ENCODE data around the gene PPP1R13L. TPM values are rescaled to one million over a fixed set of nuclear protein-coding genes. Genes with fewer than 3 reads are reported as not detected.
"Not testable (repeated sequence)": the region's sequence is repeated elsewhere in the genome, so short reads cannot be mapped to it uniquely, and the experiment has no call there.

PPP1R13L gene
- total RNA-seq, 1 experiment from 2014 or later: 1.5 TPM

DNA sequence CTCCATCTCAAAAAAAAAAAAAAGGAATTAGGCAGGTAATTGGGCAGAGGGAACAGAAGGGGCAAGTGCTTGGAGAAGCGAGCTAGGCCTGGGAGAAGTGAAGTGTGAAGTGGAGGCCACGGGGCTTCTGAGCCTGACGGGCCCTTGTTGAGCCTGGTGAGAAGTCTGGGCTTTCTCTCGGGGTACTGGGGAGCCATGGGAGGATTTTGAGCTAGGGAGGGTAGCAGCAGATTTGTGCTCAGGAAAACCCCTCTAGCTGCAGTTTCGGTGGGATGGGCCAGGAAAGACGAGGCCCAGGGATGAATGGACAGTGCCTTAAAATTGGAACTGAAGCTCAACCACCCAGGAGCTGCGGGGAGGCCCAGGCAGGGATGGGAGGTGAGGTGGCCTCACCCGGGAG is 9.6 kb upstream of the PPP1R13L start:
- in situ Hi-C loops (cut with HindIII; ENCODE audit: low pct_unique_long_range_greater_than_20kb, low sequenced_read_pairs): no loop called here
- no peak for DNase-seq (ENCODE audit: low read depth, low spot score)

- in situ Hi-C loops (cut with HindIII; ENCODE audit: low pct_unique_long_range_greater_than_20kb, low sequenced_read_pairs): no loop called here
- no peak for DNase-seq (ENCODE audit: low read depth, low spot score)
Measured at GRCh38 chr19:45413497-45413896, 8.6 kb upstream of the PPP1R13L start.

DNA sequence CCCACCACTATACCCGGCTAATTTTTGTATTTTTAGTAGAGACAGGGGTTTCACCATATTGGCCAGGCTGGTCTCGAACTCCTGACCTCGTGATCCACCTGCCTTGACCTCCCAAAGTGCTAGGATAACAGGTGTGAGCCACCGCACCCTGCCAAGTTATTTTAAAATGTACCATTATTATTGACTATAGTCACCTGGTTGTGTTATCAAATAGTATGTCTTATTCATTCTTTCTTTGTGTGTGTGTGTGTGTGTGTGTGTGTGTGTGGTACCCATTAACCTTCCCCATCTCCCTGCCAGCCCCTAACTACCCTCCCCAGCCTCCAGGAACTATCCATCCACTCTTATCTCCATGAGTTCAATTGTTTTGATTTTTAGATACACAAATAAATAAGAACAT is 5.5 kb upstream of the PPP1R13L start:
- in situ Hi-C loops (cut with HindIII; ENCODE audit: low pct_unique_long_range_greater_than_20kb, low sequenced_read_pairs); DNase-seq (ENCODE audit: low read depth, low spot score): not testable (repeated sequence)

DNA sequence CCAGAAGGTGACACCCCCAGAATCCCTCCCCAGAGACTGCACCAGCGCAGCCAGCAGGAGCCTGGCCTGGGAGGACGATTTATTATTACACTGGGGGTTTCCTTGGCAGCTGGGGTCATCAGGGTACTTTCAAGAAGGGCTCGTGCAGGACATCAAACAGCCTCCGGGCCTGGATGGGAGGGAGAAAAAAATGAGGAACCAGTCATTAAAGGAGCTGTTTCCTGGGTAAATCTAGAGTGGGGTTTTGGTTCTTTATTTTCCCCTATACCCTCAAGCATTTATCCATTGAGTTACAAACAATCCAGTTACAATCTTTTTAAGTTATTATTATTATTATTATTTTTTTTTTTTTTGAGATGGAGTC is 4.7 kb upstream of the PPP1R13L start:
- no peak for DNase-seq (ENCODE audit: low read depth, low spot score)
- in situ Hi-C loops (cut with HindIII; ENCODE audit: low pct_unique_long_range_greater_than_20kb, low sequenced_read_pairs): no loop called here

DNA sequence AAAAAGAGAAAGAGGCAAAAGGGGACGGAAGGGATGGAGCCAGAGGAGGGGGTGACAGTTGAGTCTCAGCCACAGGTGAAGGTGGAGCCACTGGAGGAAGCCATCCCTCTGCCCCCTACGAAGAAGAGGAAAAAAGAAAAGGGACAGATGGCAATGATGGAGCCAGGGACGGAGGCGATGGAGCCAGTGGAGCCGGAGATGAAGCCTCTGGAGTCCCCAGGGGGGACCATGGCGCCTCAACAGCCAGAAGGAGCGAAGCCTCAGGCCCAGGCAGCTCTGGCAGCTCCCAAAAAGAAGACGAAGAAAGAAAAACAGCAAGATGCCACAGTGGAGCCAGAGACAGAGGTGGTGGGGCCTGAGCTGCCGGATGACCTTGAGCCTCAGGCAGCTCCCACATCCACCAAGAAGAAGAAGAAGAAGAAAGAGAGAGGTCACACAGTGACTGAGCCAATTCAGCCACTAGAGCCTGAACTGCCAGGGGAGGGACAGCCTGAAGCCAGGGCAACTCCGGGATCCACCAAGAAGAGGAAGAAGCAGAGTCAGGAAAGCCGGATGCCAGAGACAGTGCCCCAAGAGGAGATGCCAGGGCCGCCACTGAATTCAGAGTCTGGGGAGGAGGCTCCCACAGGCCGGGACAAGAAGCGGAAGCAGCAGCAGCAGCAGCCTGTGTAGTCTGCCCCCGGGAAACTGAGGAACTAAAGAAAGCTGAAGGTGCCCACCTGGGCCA is 4.1 kb upstream of the PPP1R13L start:
- no peak for DNase-seq (ENCODE audit: low read depth, low spot score)
- in situ Hi-C loops (cut with HindIII; ENCODE audit: low pct_unique_long_range_greater_than_20kb, low sequenced_read_pairs): no loop called here

GRCh38 chr19:45408121-45408520 is 3.3 kb upstream of the PPP1R13L start:
- in situ Hi-C loops (cut with HindIII; ENCODE audit: low pct_unique_long_range_greater_than_20kb, low sequenced_read_pairs): no loop called here
- DNase-seq (ENCODE audit: low read depth, low spot score): no peak

DNA sequence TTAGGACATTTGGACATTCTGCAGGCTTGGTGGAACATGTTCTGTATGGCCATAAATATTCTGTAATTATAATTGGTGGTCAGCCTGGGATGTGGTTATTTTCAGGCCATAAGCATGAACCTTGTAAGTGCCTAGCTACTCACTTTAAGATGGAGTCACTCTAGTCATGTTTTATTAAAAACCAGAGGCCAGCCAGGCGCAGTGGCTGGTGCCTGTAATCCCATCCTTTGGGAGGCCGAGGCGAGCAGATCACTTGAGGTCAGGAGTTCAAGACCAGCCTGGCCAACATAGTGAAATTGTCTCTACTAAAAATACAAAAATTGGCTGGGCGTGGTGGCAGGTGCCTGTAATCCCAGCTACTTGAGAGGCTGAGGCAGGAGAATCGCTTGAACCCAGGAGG is 2.7 kb upstream of the PPP1R13L start:
- DNase-seq (ENCODE audit: low read depth, low spot score); in situ Hi-C loops (cut with HindIII; ENCODE audit: low pct_unique_long_range_greater_than_20kb, low sequenced_read_pairs): not testable (repeated sequence)

GRCh38 chr19:45407091-45407375 is 2.2 kb upstream of the PPP1R13L start:
- in situ Hi-C loops (cut with HindIII; ENCODE audit: low pct_unique_long_range_greater_than_20kb, low sequenced_read_pairs): no loop called here
- DNase-seq (ENCODE audit: low read depth, low spot score): no peak

DNA sequence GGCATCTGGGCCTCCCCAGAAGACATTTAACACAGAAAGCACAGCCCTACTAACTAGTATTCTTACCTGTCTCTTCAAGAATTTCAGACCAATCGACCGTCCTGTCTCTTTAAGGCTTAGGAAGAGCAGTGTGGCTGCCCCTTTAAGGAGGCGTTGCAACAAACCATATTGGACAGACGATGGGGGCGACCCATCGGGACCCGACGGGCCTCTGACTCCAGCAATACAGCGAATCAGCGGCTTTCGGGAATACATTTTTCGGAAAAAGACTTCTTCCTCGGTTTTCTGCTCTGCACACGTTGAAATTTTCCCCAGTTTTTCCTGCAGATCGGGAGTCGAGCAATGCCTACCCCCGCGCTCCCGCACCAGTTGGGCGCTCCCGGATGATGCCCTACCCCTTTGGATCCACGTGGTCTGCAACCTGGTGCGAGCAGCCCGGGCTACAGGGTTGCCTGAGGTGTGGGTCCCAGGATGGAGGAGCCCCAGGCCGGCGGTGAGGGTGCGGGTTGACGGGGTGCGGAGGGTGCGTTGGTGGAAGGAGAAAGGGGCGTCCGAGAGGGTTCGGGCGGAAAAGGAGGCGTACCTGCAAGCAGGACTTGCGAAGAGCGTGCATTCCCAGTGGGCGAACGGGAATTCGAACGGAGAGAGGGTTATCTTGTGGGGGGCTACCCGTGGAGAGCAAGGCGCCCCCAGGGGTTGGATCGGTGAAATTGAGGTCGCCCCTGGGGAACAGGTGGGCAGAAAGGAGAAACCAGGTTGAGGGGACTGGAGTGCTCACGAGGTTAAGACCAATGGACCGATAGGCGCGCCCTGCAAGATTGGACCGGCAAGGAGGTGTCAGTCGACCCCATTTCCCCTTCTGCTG is 1.6 kb upstream of the PPP1R13L start, which contains the start of gene POLR1G:
Gene POLR1G (plus strand): TSS at position 419 of the 865 bp plus-strand sequence. CDS start 53 bp downstream, at position 472.
- in situ Hi-C loops (cut with HindIII; ENCODE audit: low pct_unique_long_range_greater_than_20kb, low sequenced_read_pairs): no loop called here

DNA sequence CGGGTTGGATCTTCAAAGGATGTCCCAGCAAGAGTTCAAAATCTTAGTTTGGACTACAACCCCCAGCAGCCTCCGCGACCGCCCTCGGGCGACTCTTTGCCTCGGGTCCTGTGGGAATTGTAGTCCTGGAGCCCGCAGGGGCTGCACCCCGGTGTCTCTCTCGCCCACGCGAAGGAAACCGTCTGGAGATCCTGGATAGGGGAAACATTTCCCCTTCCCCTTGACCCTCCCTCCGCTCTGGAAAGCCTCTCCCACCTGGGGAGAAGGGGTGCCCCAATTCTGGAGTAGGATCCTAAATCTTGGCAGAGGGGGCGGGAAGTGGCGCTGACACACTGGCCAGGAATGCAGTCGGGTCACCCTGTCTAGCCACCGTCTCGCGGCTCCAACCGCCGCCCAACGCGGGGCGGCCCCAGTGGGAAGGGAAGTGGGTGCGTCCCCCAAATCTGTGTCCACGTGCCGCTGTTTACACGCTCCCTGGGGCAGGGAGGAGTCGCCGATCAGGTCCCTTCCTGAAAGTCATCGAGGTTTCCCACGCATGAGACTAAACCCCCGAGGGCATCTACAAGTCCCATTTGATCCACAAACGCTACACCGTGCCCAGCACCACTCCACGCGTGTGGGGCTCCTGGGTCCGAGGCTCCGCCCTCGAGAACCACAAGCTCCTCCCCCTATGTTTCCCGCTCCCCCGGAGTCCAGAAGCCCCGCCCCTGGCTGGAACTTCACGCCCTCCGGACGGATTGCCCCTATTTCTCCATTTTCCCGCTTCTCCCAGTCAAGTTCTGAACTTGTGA is 761 bp upstream of the PPP1R13L start:
- in situ Hi-C loops (cut with HindIII; ENCODE audit: low pct_unique_long_range_greater_than_20kb, low sequenced_read_pairs): no loop called here
- peak; percentile 78 for DNase-seq (ENCODE audit: low read depth, low spot score)

More for the DNA sequence above, 1.6 kb upstream of the PPP1R13L start, which contains the start of gene POLR1G:
- peak; percentile 87 for DNase-seq (ENCODE audit: low read depth, low spot score)

DNA sequence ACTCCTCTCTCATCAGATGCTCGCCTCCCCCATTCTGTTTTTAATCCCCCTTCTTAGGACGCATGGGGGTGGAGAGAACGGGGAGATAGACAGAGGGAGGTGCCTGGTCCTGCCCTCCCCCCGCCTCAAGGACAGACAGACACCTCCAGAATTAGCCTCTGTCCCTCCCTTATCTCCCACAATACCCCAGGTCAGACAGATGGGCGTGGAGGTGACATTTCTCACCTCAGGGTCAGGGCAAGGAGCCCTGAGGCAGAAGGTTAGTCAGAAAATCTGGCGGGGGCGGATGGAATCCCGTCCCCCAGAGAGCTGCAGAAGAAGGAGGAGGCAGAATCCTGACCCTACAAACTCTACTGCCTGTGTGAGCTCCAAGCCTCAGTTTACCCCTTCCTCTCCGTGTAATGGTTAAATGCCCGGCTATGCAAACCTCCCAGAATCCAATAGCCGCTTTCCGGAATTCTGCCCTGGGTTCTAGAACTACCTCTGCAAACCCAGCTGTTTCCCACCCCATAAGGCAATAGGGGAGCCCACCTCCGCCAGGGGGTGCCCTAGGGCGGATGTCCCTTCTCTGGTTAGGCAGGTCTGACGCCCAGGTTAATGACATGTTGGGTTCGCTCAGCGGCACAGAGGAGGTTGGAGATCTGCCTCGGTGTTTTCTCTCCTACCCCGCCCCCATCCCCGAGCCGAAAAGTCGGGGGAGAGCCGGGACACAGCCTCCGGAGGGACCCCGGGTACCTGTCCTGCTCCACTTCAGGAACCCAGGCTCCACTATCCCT is 900 bp downstream of the PPP1R13L start:
- in situ Hi-C loops (cut with HindIII; ENCODE audit: low pct_unique_long_range_greater_than_20kb, low sequenced_read_pairs): no loop called here
- DNase-seq (ENCODE audit: low read depth, low spot score): no peak

GRCh38 chr19:45403272-45403671 is 1.6 kb downstream of the PPP1R13L start:
- no peak for DNase-seq (ENCODE audit: low read depth, low spot score)
- in situ Hi-C loops (cut with HindIII; ENCODE audit: low pct_unique_long_range_greater_than_20kb, low sequenced_read_pairs): no loop called here

DNA sequence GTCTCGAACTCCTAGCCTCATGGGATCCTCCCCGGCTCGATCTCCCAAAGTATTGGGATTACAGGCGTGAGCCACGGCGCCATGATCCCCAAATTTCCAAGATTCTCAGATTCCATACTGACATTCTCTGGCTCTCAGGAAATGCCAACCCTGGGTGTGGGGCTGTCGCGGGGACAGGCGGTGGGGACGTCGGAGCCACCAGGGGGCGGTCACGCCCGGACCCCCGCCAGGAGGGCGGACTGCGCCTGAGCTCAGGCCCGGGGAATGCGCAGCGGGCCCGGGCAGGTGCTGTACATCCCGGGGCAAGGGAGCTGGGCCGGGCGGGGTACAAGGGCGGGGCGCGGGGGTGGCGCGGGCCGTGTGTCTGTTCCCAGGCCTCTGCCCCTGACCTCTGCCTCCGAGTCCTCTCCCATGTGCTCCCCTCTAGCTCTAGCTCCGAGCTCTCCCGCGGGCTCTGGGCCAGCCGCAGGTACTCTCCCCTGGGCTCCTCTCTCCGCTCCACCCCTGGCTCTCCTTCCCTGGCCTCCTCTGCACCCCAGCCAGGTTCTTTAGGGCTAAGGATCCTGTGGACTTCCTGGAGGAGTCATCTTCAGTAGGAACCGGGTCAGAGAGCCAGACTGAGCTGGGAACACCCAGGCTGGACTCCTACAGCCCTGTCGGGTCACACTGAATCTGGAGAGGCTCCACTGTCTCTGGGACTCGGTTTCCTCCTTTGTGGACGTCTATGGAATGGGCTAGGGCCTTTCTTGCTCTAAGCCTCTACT is 2.4 kb downstream of the PPP1R13L start:
- no peak for DNase-seq (ENCODE audit: low read depth, low spot score)
- in situ Hi-C loops (cut with HindIII; ENCODE audit: low pct_unique_long_range_greater_than_20kb, low sequenced_read_pairs): no loop called here

DNA sequence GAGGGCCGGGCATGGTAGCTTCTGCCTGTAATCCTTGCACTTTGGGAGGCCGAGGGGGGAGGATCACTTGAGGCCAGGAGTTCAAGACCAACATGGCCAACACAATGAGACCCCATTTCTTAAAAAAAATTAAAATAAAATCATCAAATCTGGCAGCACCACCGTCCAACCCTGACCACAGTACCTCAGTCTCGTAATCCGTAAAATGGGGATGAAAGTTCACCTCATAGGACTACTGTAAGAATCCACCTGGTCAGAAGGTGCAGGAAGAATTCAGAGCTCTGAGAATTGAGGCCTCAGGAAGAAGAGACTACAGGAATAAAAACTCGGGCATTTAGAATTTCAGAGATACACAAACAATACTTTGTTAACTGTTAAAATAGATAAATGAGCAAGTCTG is 3.1 kb downstream of the PPP1R13L start:
- no peak for DNase-seq (ENCODE audit: low read depth, low spot score)

DNA sequence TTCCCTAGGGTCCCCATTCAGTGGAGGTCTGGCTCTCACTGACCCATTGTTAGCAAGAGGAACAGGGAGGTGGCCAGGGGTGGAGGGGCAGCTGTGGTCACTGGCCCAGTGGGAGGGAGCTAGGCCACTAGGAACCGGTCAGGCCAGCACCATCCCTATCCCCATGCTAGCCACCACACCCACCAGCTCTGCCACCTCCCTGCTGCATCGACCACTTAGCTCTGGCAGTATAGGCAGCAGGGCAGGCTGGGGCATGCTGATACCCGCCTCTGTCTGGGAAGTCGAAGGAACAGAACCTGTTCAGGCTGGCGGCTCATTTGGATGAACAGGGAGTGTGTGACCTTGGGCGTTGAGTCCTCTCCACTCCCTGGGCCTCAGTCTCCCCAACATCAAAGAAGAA is 4.7 kb downstream of the PPP1R13L start:
- no peak for DNase-seq (ENCODE audit: low read depth, low spot score)
- in situ Hi-C loops (cut with HindIII; ENCODE audit: low pct_unique_long_range_greater_than_20kb, low sequenced_read_pairs): no loop called here

More for the DNA sequence above, 3.1 kb downstream of the PPP1R13L start:
- in situ Hi-C loops (cut with HindIII; ENCODE audit: low pct_unique_long_range_greater_than_20kb, low sequenced_read_pairs): no loop called here

DNA sequence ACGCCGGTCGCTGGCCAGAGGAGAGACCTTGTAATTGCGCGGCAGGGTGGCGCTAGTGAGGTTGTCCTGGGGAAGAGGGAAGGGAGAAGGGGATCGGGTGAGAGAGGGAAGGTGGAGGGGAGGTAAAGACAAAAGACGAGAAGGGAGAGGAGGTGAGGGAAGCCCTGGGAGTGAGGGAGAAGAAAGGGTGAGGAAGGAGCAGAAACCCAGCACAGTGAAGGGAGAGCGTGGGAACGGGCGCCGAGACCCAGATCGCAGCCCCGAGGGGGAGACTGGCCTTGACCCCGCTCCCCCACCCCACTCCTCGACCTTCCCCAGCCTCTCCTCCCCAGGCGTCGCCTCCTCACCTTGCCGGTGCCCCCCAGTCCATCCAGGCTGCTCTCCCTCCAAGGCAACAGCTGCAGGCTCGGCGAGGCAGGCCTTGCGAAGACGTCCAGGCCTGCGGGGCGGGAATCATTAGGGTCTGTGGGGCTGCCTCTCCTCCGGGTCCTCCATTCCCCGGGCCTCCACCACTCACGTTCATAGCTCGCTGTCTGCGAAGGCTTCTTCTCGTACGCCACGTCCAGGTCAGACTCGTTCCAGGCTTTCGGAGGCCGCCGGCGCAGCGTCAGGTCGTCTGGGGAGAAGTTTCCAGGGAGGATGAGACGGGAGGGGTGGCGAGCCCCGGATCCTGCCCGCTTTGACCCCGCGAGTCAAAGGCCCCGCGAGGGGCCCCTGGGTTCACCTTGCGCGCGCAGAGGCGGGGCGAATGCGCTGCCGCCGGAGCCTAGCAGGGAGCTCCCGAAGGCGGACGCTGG is 8.8 kb downstream of the PPP1R13L start:
- DNase-seq (ENCODE audit: low read depth, low spot score): no peak
- in situ Hi-C loops (cut with HindIII; ENCODE audit: low pct_unique_long_range_greater_than_20kb, low sequenced_read_pairs): no loop called here

Data from SK-MEL-5 (cell line).